Measurements from ENCODE around the gene TACC3. TPM values are rescaled to one million over a fixed set of nuclear protein-coding genes. Genes with fewer than 3 reads are reported as not detected.

The TACC3 gene
- total RNA-seq, 1 experiment from 2014 or later, result 156 TPM

GRCh38 chr4:1768367-1769034, 47.2 kb downstream of the TACC3 start:
- peak overlapping the region; percentile 40 for H3K4me2 ChIP-seq (ENCODE audit: insufficient read depth, insufficient read length, low read length)
- no peak overlapping the region for H3K56ac ChIP-seq (ENCODE audit: insufficient read length, low read depth, low read length)
- no peak overlapping the region for H4K8ac ChIP-seq (replicated peaks; ENCODE audit: insufficient read length, low read depth, low read length)
- H3K9me3 ChIP-seq (ENCODE audit: control insufficient read depth, low read depth, low read length), result no peaks in the 10 kb centered on the region
- no peak overlapping the region for H2AFZ ChIP-seq (ENCODE audit: low read length)
- WGBS (ENCODE audit: extremely low coverage, insufficient read length, low lambda C conversion rate), result no CpG with 5 or more reads among the region's 23 CpGs
- no peak overlapping the region for H3K9ac ChIP-seq (ENCODE audit: extremely low read depth, insufficient read length, low read length)
- H3K23me2 ChIP-seq (ENCODE audit: insufficient read length, low read depth, low read length, poor library complexity, severe bottlenecking), result peaks cover 3% of the 10 kb centered on the region
- H4K5ac ChIP-seq (ENCODE audit: insufficient read length, low read depth, low read length), result no peak overlapping the region
- H3T11ph ChIP-seq (ENCODE audit: low read length), result no peak overlapping the region
- no peak overlapping the region for H2BK20ac ChIP-seq (ENCODE audit: low read depth, low read length, poor library complexity, severe bottlenecking)
- H3K79me2 ChIP-seq (ENCODE audit: insufficient read depth, low read length), result no peaks in the 10 kb centered on the region
- no peak overlapping the region for H3K18ac ChIP-seq (ENCODE audit: insufficient read length, low read depth, low read length)
- H2BK12ac ChIP-seq (ENCODE audit: insufficient read length, low read depth, low read length), result no peak overlapping the region
- no peak for TF ChIP-seq CTCF (conservative IDR thresholded peaks at IDR 0.05)
- Mint-ChIP-seq H3K4me3 (peak overlapping the region; percentile 49 to 75), H3K9me3 (no peaks in the 10 kb centered on the region), H3K36me3 (ENCODE audit: insufficient read depth in 1 of 3, low read depth in 3 of 3) (no peaks in the 10 kb centered on the region), H3K4me1 (peaks cover 13 to 29% of the 10 kb centered on the region in 2 experiments), H3K27me3 (ENCODE audit: low read depth) (peaks cover 15% of the 10 kb centered on the region), H3K27ac (peak overlapping the region in 1 of 3 experiments; percentile 90; a peak in 1 of 7 replicates)
- H2BK15ac ChIP-seq (ENCODE audit: low read depth, low read length), result no peak overlapping the region
- H2BK5ac ChIP-seq (ENCODE audit: insufficient read length, low read length), result no peak overlapping the region
- H2AK5ac ChIP-seq (ENCODE audit: insufficient read length, low read length), result no peak overlapping the region
- H3K14ac ChIP-seq (ENCODE audit: insufficient read depth, low read length), result no peak overlapping the region; the same call in 1 of the 2 replicates
- no peaks in the 10 kb centered on the region for H3K79me1 ChIP-seq (ENCODE audit: insufficient read depth, low read depth, low read length, poor library complexity, severe bottlenecking)
- no peak for DNase-seq
- H2BK120ac ChIP-seq (ENCODE audit: low read depth, low read length, poor library complexity, severe bottlenecking), result no peak overlapping the region
- no peaks in the 10 kb centered on the region for H4K20me1 ChIP-seq (ENCODE audit: control insufficient read depth, insufficient read depth, insufficient read length)
- H3K27me3 ChIP-seq (ENCODE audit: insufficient read depth, low read length), result no peaks in the 10 kb centered on the region
- H3K4ac ChIP-seq (ENCODE audit: low read depth, low read length), result no peak overlapping the region
- H3K4me1 ChIP-seq (ENCODE audit: insufficient read depth, low read length), result no peaks in the 10 kb centered on the region; the same call in 1 of the 2 replicates
- H3K23ac ChIP-seq (ENCODE audit: insufficient read length, low read depth, low read length), result no peak overlapping the region
- H3K27ac ChIP-seq (ENCODE audit: insufficient read length, low read depth, low read length), result no peak overlapping the region
- H4K91ac ChIP-seq (ENCODE audit: insufficient read length, low read depth, low read length), result no peak overlapping the region
